ENCODE results near the gene PLCXD3. TPM values are rescaled to one million over a fixed set of nuclear protein-coding genes. Genes with fewer than 3 reads are reported as not detected.

The PLCXD3 gene
- total RNA-seq (11.7 TPM), polyA plus RNA-seq (ENCODE audit: insufficient read depth, low read depth, low replicate concordance) (5.1 TPM)
- long read RNA-seq, donor 1 = 0 reads
- long read RNA-seq, donor 2 = 0 reads
- long read RNA-seq, donor 3 = 0 reads
- long read RNA-seq, donor 4 = 0 reads
- long read RNA-seq, donor 5 = 0 reads
- long read RNA-seq, donor 6 = 0 reads
- long read RNA-seq, donor 7, partial matches to known transcripts = 0 of 5 reads
- long read RNA-seq, donor 7, other reads (novel, unspliced or antisense) = 5 of 5 reads
- long read RNA-seq, donor 8 = 0 reads
- long read RNA-seq, donor 9 = 0 reads
- long read RNA-seq, donor 10 = 0 reads

DNA sequence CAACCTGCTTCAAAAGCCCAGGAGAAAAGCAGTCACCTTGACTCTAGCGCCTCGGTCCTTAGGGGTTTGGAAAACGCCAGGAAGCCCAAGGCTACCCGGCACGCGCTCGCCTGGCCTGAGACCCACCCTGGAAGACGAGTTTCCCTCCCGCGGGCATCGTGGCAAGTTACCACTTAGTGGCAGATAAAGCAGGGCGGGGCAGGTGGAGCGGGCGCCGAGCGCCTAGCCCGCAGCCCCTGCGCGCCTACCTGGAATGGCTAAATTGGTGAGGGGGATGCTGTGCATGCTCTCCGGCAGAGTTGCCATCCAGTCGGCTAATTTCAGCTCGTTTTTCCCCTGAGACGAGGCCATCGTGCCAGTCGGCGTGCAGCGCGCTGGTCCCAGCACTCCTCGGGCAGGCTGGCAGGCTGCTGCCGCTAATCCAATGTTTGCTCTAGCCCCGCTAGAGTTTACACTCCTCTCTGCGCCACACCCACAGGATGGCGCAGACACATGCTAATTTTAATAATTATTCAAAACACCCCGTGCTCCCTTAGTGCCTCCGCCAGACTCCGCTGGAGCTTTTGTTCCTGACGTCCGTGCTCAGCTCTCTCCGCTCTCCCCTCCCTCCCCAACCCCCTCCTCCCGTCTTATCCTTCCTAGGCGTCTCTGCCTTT lies at the start of gene PLCXD3:
TSS of gene PLCXD3 (minus strand) at position 426 of the 656 bp plus-strand sequence. CDS start at position 351, 75 bp downstream.
- Histone ChIP-seq H3K27me3 (ENCODE audit: control insufficient read depth, insufficient read depth, low read length) (peaks cover 13% of the 10 kb centered on the region), H3K4me3 (ENCODE audit: low read length in 3 of 3) (peak within 1 kb of the TSS in 2 of 3 donors; percentile 66 to 67), H3K9ac (ENCODE audit: low read length in 3 of 3) (peak within 1 kb of the TSS in 2 of 3 donors; percentile 29), H3K36me3 (ENCODE audit: control insufficient read depth in 2 of 3, insufficient read depth in 3 of 3, low read length in 3 of 3) (no peaks in the 10 kb centered on the region), H3K9me3 (ENCODE audit: control insufficient read depth in 2 of 3, insufficient read depth in 1 of 3, low read length in 3 of 3) (no peaks in the 10 kb centered on the region), H3K4me1 (ENCODE audit: control insufficient read depth in 2 of 3, insufficient read depth in 2 of 3, low read depth in 1 of 3, low read length in 3 of 3) (no peaks in the 10 kb centered on the region), H3K27ac (ENCODE audit: low read depth in 2 of 2, low read length in 2 of 2) (no peak within 1 kb of the TSS)
- no peak for FAIRE-seq
- peak; percentile 29 to 76 (median 43) for DNase-seq
- no peak for TF ChIP-seq CTCF (IDR thresholded peaks at IDR 0.05; ENCODE audit: borderline replicate concordance, extremely low read depth, insufficient read depth)
- intact Hi-C loops (cut with DNase I) = no loop called here

DNA sequence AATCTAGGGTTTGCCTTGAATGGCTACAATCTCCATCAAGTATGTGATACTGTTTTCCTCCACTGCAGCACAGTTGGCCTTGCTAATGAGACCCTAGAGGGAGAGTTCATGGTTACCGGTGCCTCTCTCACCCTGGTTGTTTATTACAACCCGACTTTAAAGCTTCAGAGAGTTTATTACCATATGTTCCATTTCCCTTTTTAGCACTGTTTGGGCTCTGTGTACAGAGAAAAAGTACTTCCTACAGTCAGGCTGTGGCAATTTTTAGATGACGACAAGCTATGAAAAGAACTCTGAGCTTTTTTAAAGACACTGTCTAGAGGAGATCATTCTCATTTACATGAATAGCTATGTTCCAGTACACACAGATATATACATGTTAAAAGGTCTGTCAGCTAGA lies 48.8 kb upstream of the PLCXD3 start:
- H3K27ac ChIP-seq (ENCODE audit: low read depth in 2 of 2, low read length in 2 of 2) = no peak overlapping the region
- DNase-seq (no peak), FAIRE-seq (no peak)
- no peak overlapping the region for H3K4me3 ChIP-seq (ENCODE audit: low read length in 3 of 3)
- no peaks in the 10 kb centered on the region for H3K4me1 ChIP-seq (ENCODE audit: control insufficient read depth in 2 of 3, insufficient read depth in 2 of 3, low read depth in 1 of 3, low read length in 3 of 3)
- TF ChIP-seq CTCF (IDR thresholded peaks at IDR 0.05; ENCODE audit: borderline replicate concordance, extremely low read depth, insufficient read depth) = no peak
- no peak overlapping the region for H3K9ac ChIP-seq (ENCODE audit: low read length in 3 of 3)
- no peaks in the 10 kb centered on the region for H3K36me3 ChIP-seq (ENCODE audit: control insufficient read depth in 2 of 3, insufficient read depth in 3 of 3, low read length in 3 of 3)
- H3K9me3 ChIP-seq (ENCODE audit: control insufficient read depth in 2 of 3, insufficient read depth in 1 of 3, low read length in 3 of 3) = no peaks in the 10 kb centered on the region
- no peaks in the 10 kb centered on the region for H3K27me3 ChIP-seq (ENCODE audit: control insufficient read depth, insufficient read depth, low read length)
- intact Hi-C loops (cut with DNase I) = no loop called here

DNA sequence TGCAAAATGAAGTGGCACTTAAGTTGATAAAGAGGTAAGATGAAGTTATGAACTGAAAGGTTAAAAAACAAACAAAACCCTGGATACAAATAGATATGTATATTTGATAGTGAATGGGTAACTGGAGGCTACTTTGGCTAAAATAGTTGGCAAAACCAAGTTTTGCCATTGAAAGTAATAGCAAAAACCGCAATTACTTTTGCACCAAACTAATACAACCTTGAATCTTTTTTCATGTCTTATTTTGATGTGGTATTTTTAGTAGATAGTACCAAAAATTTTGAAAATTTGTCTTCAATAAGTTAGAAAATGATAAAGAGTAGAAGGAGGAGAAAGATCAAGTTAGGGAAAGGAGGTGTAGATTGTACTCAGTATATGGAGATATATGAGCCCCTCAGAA lies 47.9 kb upstream of the PLCXD3 start:
- no peak overlapping the region for H3K4me3 ChIP-seq (ENCODE audit: low read length in 3 of 3)
- H3K27me3 ChIP-seq (ENCODE audit: control insufficient read depth, insufficient read depth, low read length) = no peaks in the 10 kb centered on the region
- H3K9ac ChIP-seq (ENCODE audit: low read length in 3 of 3) = no peak overlapping the region
- H3K4me1 ChIP-seq (ENCODE audit: control insufficient read depth in 2 of 3, insufficient read depth in 2 of 3, low read depth in 1 of 3, low read length in 3 of 3) = no peaks in the 10 kb centered on the region
- no peak for TF ChIP-seq CTCF (IDR thresholded peaks at IDR 0.05; ENCODE audit: borderline replicate concordance, extremely low read depth, insufficient read depth)
- FAIRE-seq = no peak
- no peak for DNase-seq
- no peaks in the 10 kb centered on the region for H3K36me3 ChIP-seq (ENCODE audit: control insufficient read depth in 2 of 3, insufficient read depth in 3 of 3, low read length in 3 of 3)
- intact Hi-C loops (cut with DNase I) = no loop called here
- H3K9me3 ChIP-seq (ENCODE audit: control insufficient read depth in 2 of 3, insufficient read depth in 1 of 3, low read length in 3 of 3) = no peaks in the 10 kb centered on the region
- no peak overlapping the region for H3K27ac ChIP-seq (ENCODE audit: low read depth in 2 of 2, low read length in 2 of 2)
